GM19452 (cell line): ENCODE data around the gene FNDC11.

Experiments
- ATAC-seq: cut with Tn5 transposase; IDR thresholded peaks from one replicate; pipeline ENCODE4 v1.9.1; 2021; ENCODE audit not compliant: unreplicated experiment

Gene FNDC11

GRCh38 chr20:63525185-63525584, 28.8 kb upstream of the FNDC11 start:
- ATAC-seq, result no peak

- no peak for ATAC-seq
Observed at GRCh38 chr20:63525971-63526370, 28.0 kb upstream of the FNDC11 start.

DNA sequence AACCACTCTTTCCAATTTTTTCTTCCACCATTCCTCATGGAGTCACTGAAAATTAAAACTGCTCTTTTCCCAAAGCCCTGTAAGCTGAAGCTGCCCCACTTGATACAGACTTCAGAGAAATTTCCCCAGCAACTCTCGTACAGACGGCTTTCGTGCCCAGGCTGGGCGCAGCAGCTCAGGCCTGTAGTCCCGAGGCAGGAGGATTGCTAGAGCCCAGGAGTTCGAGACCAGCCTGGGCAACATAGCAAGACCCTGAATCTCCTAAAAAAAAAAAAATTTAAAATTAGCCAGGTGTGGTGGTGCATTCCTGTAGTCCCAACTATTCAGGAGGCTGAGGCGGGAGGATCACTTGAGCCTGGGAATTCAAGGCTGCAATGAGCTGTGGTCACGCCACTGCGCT, 26.8 kb upstream of the FNDC11 start:
- no peak for ATAC-seq

GRCh38 chr20:63529180-63529860, 24.6 kb upstream of the FNDC11 start:
- no peak for ATAC-seq

GRCh38 chr20:63529861-63530787, 23.8 kb upstream of the FNDC11 start:
- ATAC-seq, result no peak

- ATAC-seq, result no peak
Observed at GRCh38 chr20:63530788-63531160, 23.2 kb upstream of the FNDC11 start.

GRCh38 chr20:63531686-63532448, 22.1 kb upstream of the FNDC11 start:
- no peak for ATAC-seq

DNA sequence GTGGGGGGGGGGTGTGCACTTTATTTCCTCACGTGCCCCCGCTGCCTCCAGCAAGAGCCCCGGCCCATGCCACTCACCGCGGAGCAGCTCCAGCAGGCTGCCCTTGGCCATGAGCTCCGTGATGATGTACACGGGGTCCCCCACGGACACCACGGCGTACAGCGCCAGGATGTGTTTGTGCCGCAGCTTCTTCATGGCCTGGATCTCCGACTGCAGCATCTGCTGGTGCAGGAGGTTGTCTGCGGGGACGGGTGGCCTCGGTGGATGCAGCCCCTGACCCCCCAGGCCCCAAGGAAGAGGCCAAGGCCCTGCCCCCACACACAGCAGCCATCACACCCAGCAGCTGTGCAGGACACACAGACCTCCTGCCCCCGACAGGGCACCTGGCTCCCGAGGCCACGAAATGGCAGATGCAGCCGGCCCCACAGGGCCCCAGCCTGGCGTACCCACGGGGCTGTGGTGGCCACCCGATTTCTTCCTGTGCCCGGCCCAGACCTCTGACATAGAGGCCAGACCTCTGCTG, 21.4 kb upstream of the FNDC11 start:
- no peak for ATAC-seq

DNA sequence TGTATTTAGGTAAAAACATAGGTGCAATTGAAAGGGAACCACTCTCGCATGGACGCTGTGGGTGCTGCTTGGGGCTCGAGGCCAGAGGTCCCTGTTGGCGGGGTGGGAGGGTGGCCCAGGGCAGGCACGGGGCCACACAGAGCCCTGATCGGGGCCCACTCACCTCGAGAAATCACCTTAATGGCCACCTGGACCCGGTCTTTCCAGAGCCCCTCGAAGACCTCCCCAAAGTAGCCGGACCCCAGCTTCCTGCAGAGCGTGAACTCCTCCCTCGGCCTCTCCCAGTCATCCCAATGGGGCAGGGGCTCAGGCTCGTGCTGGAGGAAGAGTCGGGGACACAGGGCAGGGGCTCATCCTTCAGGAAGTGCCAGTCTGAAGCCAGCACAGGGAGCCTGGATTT, 20.6 kb upstream of the FNDC11 start:
- ATAC-seq, result no peak

- no peak for ATAC-seq
Observed at GRCh38 chr20:63533871-63534393, 20.0 kb upstream of the FNDC11 start.

GRCh38 chr20:63534427-63534830, 19.5 kb upstream of the FNDC11 start:
- ATAC-seq, result no peak

DNA sequence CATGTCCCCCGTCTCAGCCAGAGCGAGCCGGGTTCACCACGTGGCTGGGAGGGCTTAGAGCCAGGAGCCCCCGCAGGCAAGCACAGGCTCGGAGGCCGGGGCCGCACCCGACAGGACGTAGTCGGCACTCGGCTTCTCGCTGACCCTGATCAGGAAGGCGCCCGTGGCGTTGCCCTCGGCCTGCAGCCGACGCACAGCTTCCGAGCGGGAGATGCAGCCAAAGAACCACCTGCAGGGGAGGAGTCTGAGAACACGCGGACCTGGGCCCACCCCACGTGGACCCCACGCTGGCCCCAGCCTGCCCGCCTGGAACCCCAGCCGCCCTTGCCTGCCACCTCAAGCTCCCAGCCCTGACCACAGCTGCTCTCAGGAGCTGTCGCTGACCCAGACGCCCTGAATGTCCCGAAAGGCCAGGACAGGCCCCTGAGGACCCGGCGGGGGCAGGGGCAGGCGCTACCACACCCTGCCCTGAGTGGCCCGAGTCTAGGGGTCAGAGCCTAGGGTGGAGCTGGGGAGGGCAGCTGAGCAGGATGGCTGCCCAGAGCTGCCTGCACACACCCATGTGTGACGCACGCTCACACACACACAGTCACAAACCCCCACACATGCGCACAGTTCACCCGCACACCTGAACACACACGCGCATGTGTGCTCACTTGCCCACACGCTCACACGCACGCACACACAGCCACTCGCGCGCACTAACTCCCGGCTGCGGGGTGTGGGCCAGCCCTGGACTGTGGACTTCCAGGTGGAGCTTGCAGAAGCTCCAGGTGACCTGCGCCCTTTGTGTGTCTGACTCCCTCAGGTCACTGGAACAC, 18.9 kb upstream of the FNDC11 start:
- ATAC-seq, result no peak

GRCh38 chr20:63536241-63536977, 17.6 kb upstream of the FNDC11 start:
- no peak for ATAC-seq

DNA sequence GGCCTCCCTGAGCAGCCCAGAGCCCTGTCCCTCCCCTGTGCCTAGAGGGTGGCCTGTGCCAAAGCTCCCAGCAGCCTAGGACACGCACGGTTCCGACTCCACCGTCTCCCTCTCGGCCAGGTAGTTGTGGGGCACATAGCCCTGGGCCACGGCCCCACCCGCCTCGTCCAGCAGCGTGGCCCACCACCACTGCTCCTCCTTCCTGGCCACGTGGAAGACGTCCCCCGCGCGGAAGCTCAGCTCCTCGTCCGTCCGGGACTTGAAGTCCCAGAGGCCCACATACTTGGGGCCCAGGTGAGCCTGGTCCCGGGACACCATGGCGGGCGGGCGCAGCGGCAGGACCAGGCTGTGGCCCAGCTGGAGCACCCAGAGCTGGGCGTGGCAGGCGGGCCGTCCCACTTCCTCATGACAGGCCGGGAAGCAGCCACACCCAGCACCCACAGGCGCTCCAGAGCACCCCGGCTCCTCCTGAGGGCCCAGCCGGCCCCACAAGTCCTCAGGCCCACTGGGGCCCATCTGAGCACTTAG, 16.9 kb upstream of the FNDC11 start, which contains the start of gene PTK6:
TSS of gene PTK6 (minus strand) at position 380 of the 528 bp plus-strand sequence. CDS start at position 318, 62 bp downstream.
- peak; percentile 7 for ATAC-seq

DNA sequence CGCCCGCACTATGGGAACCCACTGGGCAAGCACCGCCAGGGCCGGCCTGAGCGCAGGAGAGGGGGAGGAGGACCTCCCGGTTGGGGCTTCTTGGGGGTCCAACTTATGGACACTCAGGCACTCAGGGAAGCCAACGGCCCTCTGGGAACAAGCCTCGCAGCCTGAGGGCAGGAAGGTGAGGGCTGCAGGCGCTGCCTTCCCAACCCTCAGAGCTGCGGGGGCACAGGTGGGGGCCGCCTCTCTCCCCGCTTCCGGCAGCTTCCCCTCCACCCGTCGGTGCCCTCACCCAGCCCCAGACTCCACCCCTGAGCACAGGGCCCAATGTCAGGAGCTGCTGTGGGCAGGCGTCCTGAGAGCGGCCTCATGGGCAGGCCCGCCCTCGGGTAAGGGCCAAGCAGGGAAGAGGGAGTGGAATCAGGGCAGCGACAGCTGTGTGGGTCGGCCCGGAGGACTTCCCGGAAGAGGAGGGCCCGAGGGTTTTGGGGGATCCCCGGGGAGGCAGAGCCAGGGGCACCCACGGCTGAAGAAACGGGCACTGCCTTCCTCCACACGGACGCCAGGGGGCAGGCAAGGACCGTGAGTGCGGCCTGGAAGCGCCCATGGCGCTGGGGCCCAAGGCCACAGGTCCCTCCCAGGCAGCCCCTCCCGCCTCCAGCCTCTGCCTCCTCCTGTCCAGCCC, 16.3 kb upstream of the FNDC11 start:
- ATAC-seq, result peak; percentile 84

DNA sequence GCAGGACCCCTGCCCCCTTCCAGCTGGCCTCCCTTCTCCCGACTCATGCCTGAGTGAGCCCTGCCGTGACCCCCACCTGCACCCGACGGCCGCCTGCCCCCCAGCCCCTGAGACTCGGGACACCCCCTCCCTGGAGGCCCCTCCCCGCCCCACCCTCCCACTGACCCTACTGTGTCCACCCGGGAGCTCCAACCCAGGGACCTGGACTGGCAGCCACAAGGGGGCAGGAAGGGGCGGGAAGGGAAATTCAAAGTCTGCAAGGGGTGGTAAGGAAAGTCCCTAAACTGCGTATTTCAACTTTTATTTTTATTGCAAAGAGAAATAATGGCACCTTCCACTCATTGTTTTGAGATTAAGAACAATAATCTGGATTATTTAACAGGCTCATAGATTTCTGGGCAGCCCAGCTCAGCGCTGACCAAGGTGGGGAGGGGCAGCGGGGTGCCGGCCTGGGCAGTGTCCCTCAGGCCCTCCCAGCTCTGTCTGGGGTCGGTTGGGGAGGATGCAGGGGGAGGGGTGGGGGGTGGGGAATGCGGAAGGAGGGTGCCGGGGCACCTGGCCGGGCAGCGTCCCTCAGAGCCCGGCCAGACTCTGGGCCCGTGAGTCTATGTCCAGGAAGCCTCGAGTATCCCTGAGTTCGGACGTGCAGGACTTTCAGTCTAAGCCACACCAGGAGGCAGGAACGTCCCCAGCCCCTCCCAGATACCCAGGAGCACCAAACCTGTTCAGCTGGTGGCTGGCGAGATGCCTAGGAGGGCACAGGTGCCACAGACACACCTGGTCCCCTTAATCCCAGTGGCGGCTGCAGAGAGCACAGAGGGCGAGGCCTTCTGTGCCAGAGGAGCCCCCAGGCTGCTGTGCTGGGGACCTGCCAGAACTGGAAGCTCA, 15.5 kb upstream of the FNDC11 start:
- ATAC-seq, result no peak

DNA sequence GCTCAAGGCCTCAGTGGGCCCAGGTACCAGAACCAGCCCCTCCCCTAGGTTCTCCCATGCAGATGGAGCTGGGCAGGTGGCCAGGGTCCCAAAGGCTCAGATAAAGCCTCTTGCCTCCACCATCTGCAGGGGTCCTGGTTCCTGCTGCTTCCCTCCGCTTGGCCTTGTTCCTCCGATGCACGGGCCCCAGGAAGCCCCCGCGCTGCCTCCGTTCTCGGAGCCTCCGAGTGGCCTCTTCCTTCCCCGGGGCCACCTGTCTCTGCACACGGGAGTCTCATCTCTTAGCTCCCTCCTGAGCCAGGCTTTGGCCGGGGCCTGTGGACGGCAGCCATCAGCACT, 14.9 kb upstream of the FNDC11 start:
- ATAC-seq, result no peak
